ENCODE results near the gene MTMR6. TPM values are rescaled to one million over a fixed set of nuclear protein-coding genes. Genes with fewer than 3 reads are reported as not detected.

MTMR6 gene
- total RNA-seq, 1 donor from 2014 or later = 22.1 TPM

GRCh38 chr13:25252225-25252624, 35.1 kb downstream of the MTMR6 start:
- Histone ChIP-seq H3K4me3 (ENCODE audit: low read depth, low read length) (no peak overlapping the region), H3K27me3 (ENCODE audit: control insufficient read depth, insufficient read depth, low read length) (no peaks in the 10 kb centered on the region), H3K36me3 (ENCODE audit: control insufficient read depth, insufficient read depth, low read length) (no peaks in the 10 kb centered on the region)
- no peak for TF ChIP-seq CTCF (IDR thresholded peaks at IDR 0.05; ENCODE audit: insufficient read depth, low read length, severe bottlenecking)
- FAIRE-seq (no peak), DNase-seq (ENCODE audit: low read depth) (no peak)

GRCh38 chr13:25249001-25249543, 38.2 kb downstream of the MTMR6 start:
- peak; percentile 20 for TF ChIP-seq CTCF (IDR thresholded peaks at IDR 0.05; ENCODE audit: insufficient read depth, low read length, severe bottlenecking)
- Histone ChIP-seq H3K4me3 (ENCODE audit: low read depth, low read length) (no peak overlapping the region), H3K27me3 (ENCODE audit: control insufficient read depth, insufficient read depth, low read length) (no peaks in the 10 kb centered on the region), H3K36me3 (ENCODE audit: control insufficient read depth, insufficient read depth, low read length) (no peaks in the 10 kb centered on the region)
- DNase-seq (ENCODE audit: low read depth) = peak; percentile 26
- FAIRE-seq = no peak

- Histone ChIP-seq H3K27me3 (ENCODE audit: control insufficient read depth, insufficient read depth, low read length) (no peaks in the 10 kb centered on the region), H3K36me3 (ENCODE audit: control insufficient read depth, insufficient read depth, low read length) (no peaks in the 10 kb centered on the region), H3K4me3 (ENCODE audit: low read depth, low read length) (no peak overlapping the region)
- TF ChIP-seq CTCF (IDR thresholded peaks at IDR 0.05; ENCODE audit: insufficient read depth, low read length, severe bottlenecking) = no peak
- DNase-seq (ENCODE audit: low read depth) = no peak
- no peak for FAIRE-seq
Measured at GRCh38 chr13:25248071-25248470, 39.2 kb downstream of the MTMR6 start.

GRCh38 chr13:25247360-25247759, 39.9 kb downstream of the MTMR6 start:
- no peak for DNase-seq (ENCODE audit: low read depth)
- Histone ChIP-seq H3K36me3 (ENCODE audit: control insufficient read depth, insufficient read depth, low read length) (no peaks in the 10 kb centered on the region), H3K27me3 (ENCODE audit: control insufficient read depth, insufficient read depth, low read length) (no peaks in the 10 kb centered on the region), H3K4me3 (ENCODE audit: low read depth, low read length) (no peak overlapping the region)
- no peak for FAIRE-seq
- TF ChIP-seq CTCF (IDR thresholded peaks at IDR 0.05; ENCODE audit: insufficient read depth, low read length, severe bottlenecking) = no peak

- FAIRE-seq (no peak), DNase-seq (ENCODE audit: low read depth) (no peak)
- no peaks in the 10 kb centered on the region for H3K27me3 ChIP-seq (ENCODE audit: control insufficient read depth, insufficient read depth, low read length)
- TF ChIP-seq CTCF (IDR thresholded peaks at IDR 0.05; ENCODE audit: insufficient read depth, low read length, severe bottlenecking) = no peak
- H3K4me3 ChIP-seq (ENCODE audit: low read depth, low read length) = no peak overlapping the region
- no peaks in the 10 kb centered on the region for H3K36me3 ChIP-seq (ENCODE audit: control insufficient read depth, insufficient read depth, low read length)
Measured at GRCh38 chr13:25244123-25244522, 43.2 kb downstream of the MTMR6 start.

- FAIRE-seq = no peak
Measured at GRCh38 chr13:25242956-25243355, 44.3 kb downstream of the MTMR6 start.

More at GRCh38 chr13:25242956-25243355, 44.3 kb downstream of the MTMR6 start:
- Histone ChIP-seq H3K4me3 (ENCODE audit: low read depth, low read length) (no peak overlapping the region), H3K27me3 (ENCODE audit: control insufficient read depth, insufficient read depth, low read length) (no peaks in the 10 kb centered on the region), H3K36me3 (ENCODE audit: control insufficient read depth, insufficient read depth, low read length) (no peaks in the 10 kb centered on the region)
- no peak for DNase-seq (ENCODE audit: low read depth)
- TF ChIP-seq CTCF (IDR thresholded peaks at IDR 0.05; ENCODE audit: insufficient read depth, low read length, severe bottlenecking) = no peak

Data from bronchial epithelial cell (primary cell).